Stimulated activated CD8-positive, alpha-beta memory T cell treated with anti-CD3 and anti-CD28 coated beads, Interleukin-4, amount 100 ng/mL, for 4 hours (primary cell): ENCODE measurements around the gene C22orf39.

Experiments
- DNase-seq, 2 donors: peaks; one replicate each; pipeline ENCODE4 v3.0.0-alpha.2; 2020; ENCODE audit warnings: low read depth in 2 of 2, low spot score in 1 of 2

Gene C22orf39

GRCh38 chr22:19477321-19478044 lies 30.0 kb upstream of the C22orf39 start:
- no peak for DNase-seq

- no peak for DNase-seq
Observed at GRCh38 chr22:19476023-19476422, 28.5 kb upstream of the C22orf39 start.

- no peak for DNase-seq
Observed at GRCh38 chr22:19473578-19473977, 26.1 kb upstream of the C22orf39 start.

- DNase-seq, result no peak
Observed at GRCh38 chr22:19472233-19472632, 24.7 kb upstream of the C22orf39 start.

GRCh38 chr22:19471572-19471971 lies 24.1 kb upstream of the C22orf39 start:
- DNase-seq, result no peak

- no peak for DNase-seq
Observed at GRCh38 chr22:19470010-19470409, 22.5 kb upstream of the C22orf39 start.

GRCh38 chr22:19469421-19469820 lies 21.9 kb upstream of the C22orf39 start:
- no peak for DNase-seq

GRCh38 chr22:19467912-19468311 lies 20.4 kb upstream of the C22orf39 start:
- DNase-seq, result no peak

- no peak for DNase-seq
Observed at GRCh38 chr22:19466848-19467752, 19.6 kb upstream of the C22orf39 start.

GRCh38 chr22:19466126-19466716 lies 18.7 kb upstream of the C22orf39 start:
- no peak for DNase-seq

GRCh38 chr22:19464975-19465374 lies 17.5 kb upstream of the C22orf39 start:
- DNase-seq, result no peak

- no peak for DNase-seq
Observed at GRCh38 chr22:19464546-19464945, 17.0 kb upstream of the C22orf39 start.

- DNase-seq, result no peak
Observed at GRCh38 chr22:19463491-19464469, 16.3 kb upstream of the C22orf39 start.

- no peak for DNase-seq
Observed at GRCh38 chr22:19463008-19463407, 15.5 kb upstream of the C22orf39 start.

- DNase-seq, result no peak
Observed at GRCh38 chr22:19461506-19461905, 14.0 kb upstream of the C22orf39 start.

- DNase-seq, result no peak
Observed at GRCh38 chr22:19460036-19460435, 12.5 kb upstream of the C22orf39 start.

- no peak for DNase-seq
Observed at GRCh38 chr22:19457828-19458428, 10.4 kb upstream of the C22orf39 start.

GRCh38 chr22:19456541-19456940 lies 9.0 kb upstream of the C22orf39 start:
- no peak for DNase-seq

GRCh38 chr22:19455585-19456370 lies 8.3 kb upstream of the C22orf39 start:
- DNase-seq, result no peak

- DNase-seq, result no peak
Observed at GRCh38 chr22:19455033-19455432, 7.5 kb upstream of the C22orf39 start.
